Osteocyte (in vitro differentiated cells): Measurements from ENCODE around the gene UAP1. TPM values are rescaled to one million over a fixed set of nuclear protein-coding genes. Genes with fewer than 3 reads are reported as not detected.

Experiments used
- DNase-seq: peaks from one replicate; pipeline ENCODE4 v3.0.0; 2021; ENCODE audit warnings: mixed read lengths; ENCODE audit not compliant: unreplicated experiment; ENCODE audit errors: extremely low spot score
- H3K27ac Mint-ChIP-seq: one replicate; pipeline ENCODE4 v1.8.0; 2021; ENCODE audit warnings: mild to moderate bottlenecking, mixed read lengths; ENCODE audit not compliant: unreplicated experiment
- H3K27me3 Mint-ChIP-seq: one replicate; pipeline ENCODE4 v1.8.0; 2021; ENCODE audit warnings: mixed read lengths; ENCODE audit not compliant: unreplicated experiment
- H3K36me3 Mint-ChIP-seq: one replicate; pipeline ENCODE4 v1.8.0; 2021; ENCODE audit warnings: mixed read lengths; ENCODE audit not compliant: unreplicated experiment
- H3K4me1 Mint-ChIP-seq: one replicate; pipeline ENCODE4 v1.8.0; 2021; ENCODE audit warnings: mixed read lengths; ENCODE audit not compliant: unreplicated experiment
- H3K4me3 Mint-ChIP-seq: one replicate; pipeline ENCODE4 v1.8.0; 2021; ENCODE audit warnings: mild to moderate bottlenecking, moderate library complexity, mixed read lengths; ENCODE audit not compliant: unreplicated experiment
- H3K9me3 Mint-ChIP-seq: one replicate; pipeline ENCODE4 v1.8.0; 2021; ENCODE audit warnings: mixed read lengths; ENCODE audit not compliant: unreplicated experiment
- CTCF ChIP-seq: fragments of 200-600 bp; sonication (generic); IDR thresholded peaks from 2 replicates; pipeline ENCODE4 v1.5.0; 2021; ENCODE audit warnings: antibody characterized with exemption, mild to moderate bottlenecking, moderate library complexity
- total RNA-seq: library from RNA; stranded (reverse); gene quantifications from 2 replicates; pipeline ENCODE4 v1.2.1, GENCODE V29; 2021

UAP1 gene
- total RNA-seq, 1 donor from 2014 or later, result 30.7 TPM

GRCh38 chr1:162616848-162617247 lies 55.3 kb downstream of the UAP1 start:
- no peak overlapping the region for H3K27ac Mint-ChIP-seq
- peaks cover 15% of the 10 kb centered on the region for H3K4me1 Mint-ChIP-seq

GRCh38 chr1:162617513-162617912 lies 56.0 kb downstream of the UAP1 start:
- Mint-ChIP-seq H3K9me3 (peaks cover 12% of the 10 kb centered on the region), H3K27me3 (no peaks in the 10 kb centered on the region), H3K36me3 (peaks cover 7% of the 10 kb centered on the region), H3K4me1 (peaks cover 12% of the 10 kb centered on the region), H3K4me3 (no peak overlapping the region), H3K27ac (no peak overlapping the region)
- no peak for DNase-seq
- TF ChIP-seq CTCF, result no peak

More at GRCh38 chr1:162616848-162617247, 55.3 kb downstream of the UAP1 start:
- no peak overlapping the region for H3K4me3 Mint-ChIP-seq
- TF ChIP-seq CTCF, result no peak
- peaks cover 7% of the 10 kb centered on the region for H3K36me3 Mint-ChIP-seq
- H3K27me3 Mint-ChIP-seq, result no peaks in the 10 kb centered on the region
- DNase-seq, result no peak
- peaks cover 12% of the 10 kb centered on the region for H3K9me3 Mint-ChIP-seq

GRCh38 chr1:162619076-162619475 lies 57.6 kb downstream of the UAP1 start:
- H3K4me1 Mint-ChIP-seq, result peaks cover 3% of the 10 kb centered on the region

GRCh38 chr1:162621256-162621655 lies 59.7 kb downstream of the UAP1 start:
- Mint-ChIP-seq H3K4me3 (no peak overlapping the region), H3K27me3 (no peaks in the 10 kb centered on the region), H3K4me1 (peaks cover 5% of the 10 kb centered on the region), H3K27ac (no peak overlapping the region), H3K36me3 (peaks cover 7% of the 10 kb centered on the region), H3K9me3 (peaks cover 12% of the 10 kb centered on the region)
- TF ChIP-seq CTCF, result no peak
- no peak for DNase-seq

More at GRCh38 chr1:162619076-162619475, 57.6 kb downstream of the UAP1 start:
- Mint-ChIP-seq H3K4me3 (no peak overlapping the region), H3K27ac (no peak overlapping the region), H3K9me3 (peaks cover 12% of the 10 kb centered on the region), H3K36me3 (peaks cover 7% of the 10 kb centered on the region), H3K27me3 (no peaks in the 10 kb centered on the region)
- TF ChIP-seq CTCF, result no peak
- DNase-seq, result no peak

- H3K4me3 Mint-ChIP-seq, result no peak overlapping the region
- no peak for TF ChIP-seq CTCF
- H3K4me1 Mint-ChIP-seq, result peaks cover 33% of the 10 kb centered on the region
- no peak overlapping the region for H3K27ac Mint-ChIP-seq
- no peaks in the 10 kb centered on the region for H3K36me3 Mint-ChIP-seq
- no peak for DNase-seq
- no peaks in the 10 kb centered on the region for H3K27me3 Mint-ChIP-seq
- no peaks in the 10 kb centered on the region for H3K9me3 Mint-ChIP-seq
Observed at GRCh38 chr1:162625679-162626078, 64.2 kb downstream of the UAP1 start.
